ENCODE results near the gene CHRNA7.
"Not testable (repeated sequence)": the region's sequence is repeated elsewhere in the genome, so short reads cannot be mapped to it uniquely, and the experiment has no call there.

Gene CHRNA7

GRCh38 chr15:32193780-32194179 lies 163.5 kb downstream of the CHRNA7 start:
- DNase-seq (ENCODE audit: low spot score), result not testable (repeated sequence)

GRCh38 chr15:32196206-32196605 lies 165.9 kb downstream of the CHRNA7 start:
- not testable (repeated sequence) for DNase-seq (ENCODE audit: low spot score)

GRCh38 chr15:32198938-32199337 lies 168.6 kb downstream of the CHRNA7 start:
- not testable (repeated sequence) for DNase-seq (ENCODE audit: low spot score)

- not testable (repeated sequence) for DNase-seq (ENCODE audit: low spot score)
These were observed 178.8 kb downstream of the CHRNA7 start for GRCh38 chr15:32209081-32209480.

- no peak for DNase-seq (ENCODE audit: low spot score)
These were observed 188.4 kb downstream of the CHRNA7 start for GRCh38 chr15:32218666-32219065.

All from SW480 (cell line).